ENCODE results near the gene SLC22A13. TPM values are rescaled to one million over a fixed set of nuclear protein-coding genes. Genes with fewer than 3 reads are reported as not detected.
A peak's percentile ranks its signal among the peaks of the same experiment; 100 is the strongest.

SLC22A13 gene
- polyA plus RNA-seq, 1 donor from 2014 or later = not detected

GRCh38 chr3:38297537-38297936, 31.9 kb downstream of the SLC22A13 start:
- H3K27ac ChIP-seq (ENCODE audit: low read length) = no peak overlapping the region
- no peaks in the 10 kb centered on the region for H4K20me1 ChIP-seq (ENCODE audit: insufficient read depth)
- H3K9ac ChIP-seq (ENCODE audit: low read length) = no peak overlapping the region
- no peaks in the 10 kb centered on the region for H3K27me3 ChIP-seq (ENCODE audit: insufficient read depth, low read depth, low read length)
- H3K4me2 ChIP-seq (ENCODE audit: low read length) = no peak overlapping the region
- H2AFZ ChIP-seq (ENCODE audit: low read depth, low read length) = no peak overlapping the region
- H3K36me3 ChIP-seq (ENCODE audit: insufficient read depth, low read length) = no peaks in the 10 kb centered on the region
- TF ChIP-seq CTCF (IDR thresholded peaks at IDR 0.05; ENCODE audit: poor library complexity, severe bottlenecking) (no peak), SMC3 (conservative IDR thresholded peaks at IDR 0.05; ENCODE audit: poor library complexity) (no peak), TAF1 (IDR thresholded peaks at IDR 0.05; ENCODE audit: low read depth) (no peak), POLR2AphosphoS5 (IDR thresholded peaks at IDR 0.05) (no peak), REST (IDR thresholded peaks at IDR 0.05; ENCODE audit: borderline replicate concordance) (no peak), RAD21 (conservative IDR thresholded peaks at IDR 0.05) (no peak), MXI1 (conservative IDR thresholded peaks at IDR 0.05; ENCODE audit: poor library complexity, severe bottlenecking) (no peak), EZH2 (IDR thresholded peaks at IDR 0.05; ENCODE audit: borderline replicate concordance, insufficient read depth, low read length, poor library complexity, severe bottlenecking) (no peak), EP300 (conservative IDR thresholded peaks at IDR 0.05; ENCODE audit: poor library complexity, severe bottlenecking) (no peak)
- no peaks in the 10 kb centered on the region for H3K9me2 ChIP-seq (ENCODE audit: insufficient read depth, low read length)
- H3K9me3 ChIP-seq (ENCODE audit: low read length) = no peaks in the 10 kb centered on the region
- no peaks in the 10 kb centered on the region for H3F3A ChIP-seq (ENCODE audit: insufficient read depth, low read length, poor library complexity, severe bottlenecking)
- no peak overlapping the region for H3K4me3 ChIP-seq (ENCODE audit: low read length)
- no peaks in the 10 kb centered on the region for H3K79me2 ChIP-seq (replicated peaks; ENCODE audit: insufficient read depth, low read length)

GRCh38 chr3:38297947-38298711, 32.5 kb downstream of the SLC22A13 start:
- Histone ChIP-seq H3K4me2 (ENCODE audit: low read length) (no peak overlapping the region), H3K79me2 (replicated peaks; ENCODE audit: insufficient read depth, low read length) (no peaks in the 10 kb centered on the region), H3F3A (ENCODE audit: insufficient read depth, low read length, poor library complexity, severe bottlenecking) (no peaks in the 10 kb centered on the region), H2AFZ (ENCODE audit: low read depth, low read length) (no peak overlapping the region), H3K9ac (ENCODE audit: low read length) (no peak overlapping the region), H3K9me3 (ENCODE audit: low read length) (no peaks in the 10 kb centered on the region), H3K36me3 (ENCODE audit: insufficient read depth, low read length) (no peaks in the 10 kb centered on the region), H3K9me2 (ENCODE audit: insufficient read depth, low read length) (no peaks in the 10 kb centered on the region), H3K4me3 (ENCODE audit: low read length) (no peak overlapping the region), H4K20me1 (ENCODE audit: insufficient read depth) (no peaks in the 10 kb centered on the region), H3K27me3 (ENCODE audit: insufficient read depth, low read depth, low read length) (no peaks in the 10 kb centered on the region), H3K27ac (ENCODE audit: low read length) (no peak overlapping the region)
- no peak for TF ChIP-seq MXI1 (conservative IDR thresholded peaks at IDR 0.05; ENCODE audit: poor library complexity, severe bottlenecking)
- no peak for TF ChIP-seq TAF1 (IDR thresholded peaks at IDR 0.05; ENCODE audit: low read depth)
- peak; percentile 12 for TF ChIP-seq RAD21 (conservative IDR thresholded peaks at IDR 0.05)
- no peak for TF ChIP-seq EZH2 (IDR thresholded peaks at IDR 0.05; ENCODE audit: borderline replicate concordance, insufficient read depth, low read length, poor library complexity, severe bottlenecking)
- TF ChIP-seq SMC3 (conservative IDR thresholded peaks at IDR 0.05; ENCODE audit: poor library complexity) = no peak
- TF ChIP-seq CTCF (IDR thresholded peaks at IDR 0.05; ENCODE audit: poor library complexity, severe bottlenecking) = peak; percentile 54
- TF ChIP-seq REST (IDR thresholded peaks at IDR 0.05; ENCODE audit: borderline replicate concordance) = no peak
- no peak for TF ChIP-seq POLR2AphosphoS5 (IDR thresholded peaks at IDR 0.05)
- TF ChIP-seq EP300 (conservative IDR thresholded peaks at IDR 0.05; ENCODE audit: poor library complexity, severe bottlenecking) = no peak

Data from neural cell (in vitro differentiated cells).